Erythroblast (primary cell): ENCODE measurements around the gene GFI1B.

Experiments used
- GATA1 ChIP-seq: IDR thresholded peaks from 2 replicates; pipeline ENCODE4 v1.6.1; 2011; ENCODE audit warnings: low read depth, mild to moderate bottlenecking, control low read depth, low read length, moderate library complexity
- POLR2A ChIP-seq: IDR thresholded peaks from 2 replicates; pipeline ENCODE4 v1.6.1; 2011; ENCODE audit warnings: mild to moderate bottlenecking, low read length

DNA sequence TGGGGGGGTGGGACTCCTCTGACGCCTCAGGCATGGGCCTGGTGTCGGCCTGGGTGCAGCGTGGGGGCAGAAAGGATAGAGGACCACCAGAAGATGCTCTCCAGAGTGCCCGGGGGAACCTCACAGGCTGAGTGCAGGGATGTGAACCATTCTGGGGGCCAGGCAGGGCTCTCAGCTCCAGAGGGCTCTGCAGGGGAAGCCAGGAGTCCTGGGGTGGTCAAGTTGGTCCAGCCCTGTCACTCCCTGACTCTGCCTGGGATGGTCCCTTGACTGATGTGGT is 6.5 kb downstream of the GFI1B start:
- TF ChIP-seq POLR2A: no peak
- TF ChIP-seq GATA1: no peak
